ENCODE data around the gene CLDN16. TPM values are rescaled to one million over a fixed set of nuclear protein-coding genes. Genes with fewer than 3 reads are reported as not detected.
A peak's percentile ranks its signal among the peaks of the same experiment; 100 is the strongest.

Gene CLDN16
- total RNA-seq, 3 donors from 2014 or later: 0.29 TPM; not detected in 2

- H3K9me3 ChIP-seq: no peaks in the 10 kb centered on the region
- intact Hi-C loops (cut with DNase I; ENCODE audit: low total_unique reads): no loop called here
- no peak overlapping the region for H3K27ac ChIP-seq
- no peaks in the 10 kb centered on the region for H3K27me3 ChIP-seq
- H3K4me3 ChIP-seq: no peak overlapping the region
- peak in 1 of 2 donors; percentile 23 for DNase-seq (ENCODE audit: low spot score in 2 of 2)
- peak; percentile 62 to 66 (median 62) for TF ChIP-seq CTCF (IDR thresholded peaks at IDR 0.05)
- no peak for TF ChIP-seq POLR2A (IDR thresholded peaks at IDR 0.05)
- TF ChIP-seq POLR2AphosphoS5 (IDR thresholded peaks at IDR 0.05): peak in 1 of 3 donors; percentile 11
- H3K4me1 ChIP-seq: no peaks in the 10 kb centered on the region
- no peaks in the 10 kb centered on the region for H3K36me3 ChIP-seq
These were observed 36.8 kb downstream of the CLDN16 start for GRCh38 chr3:190424478-190425439.

- Histone ChIP-seq H3K36me3 (no peaks in the 10 kb centered on the region), H3K9me3 (no peaks in the 10 kb centered on the region), H3K4me3 (no peak overlapping the region), H3K27ac (no peak overlapping the region), H3K4me1 (no peaks in the 10 kb centered on the region), H3K27me3 (no peaks in the 10 kb centered on the region)
- no peak for DNase-seq (ENCODE audit: low spot score in 2 of 2)
- intact Hi-C loops (cut with DNase I; ENCODE audit: low total_unique reads): no loop called here
- TF ChIP-seq POLR2A (IDR thresholded peaks at IDR 0.05) (no peak), CTCF (IDR thresholded peaks at IDR 0.05) (no peak), POLR2AphosphoS5 (IDR thresholded peaks at IDR 0.05) (no peak)
These were observed 37.9 kb downstream of the CLDN16 start for GRCh38 chr3:190425833-190426232.

- intact Hi-C loops (cut with DNase I; ENCODE audit: low total_unique reads): no loop called here
These were observed 39.0 kb downstream of the CLDN16 start for GRCh38 chr3:190426806-190427507.

GRCh38 chr3:190429681-190430080, 41.7 kb downstream of the CLDN16 start:
- H3K4me1 ChIP-seq: no peaks in the 10 kb centered on the region
- H3K4me3 ChIP-seq: no peak overlapping the region
- no peaks in the 10 kb centered on the region for H3K27me3 ChIP-seq
- DNase-seq (ENCODE audit: low spot score in 2 of 2): no peak
- no peak overlapping the region for H3K27ac ChIP-seq
- no peaks in the 10 kb centered on the region for H3K9me3 ChIP-seq
- H3K36me3 ChIP-seq: no peaks in the 10 kb centered on the region
- no peak for TF ChIP-seq POLR2A (IDR thresholded peaks at IDR 0.05)
- TF ChIP-seq CTCF (IDR thresholded peaks at IDR 0.05): no peak
- no peak for TF ChIP-seq POLR2AphosphoS5 (IDR thresholded peaks at IDR 0.05)
- intact Hi-C loops (cut with DNase I; ENCODE audit: low total_unique reads): no loop called here

More at GRCh38 chr3:190426806-190427507, 39.0 kb downstream of the CLDN16 start:
- Histone ChIP-seq H3K4me1 (no peaks in the 10 kb centered on the region), H3K27me3 (no peaks in the 10 kb centered on the region), H3K27ac (no peak overlapping the region), H3K9me3 (no peaks in the 10 kb centered on the region), H3K4me3 (no peak overlapping the region), H3K36me3 (no peaks in the 10 kb centered on the region)
- DNase-seq (ENCODE audit: low spot score in 2 of 2): no peak
- TF ChIP-seq CTCF (IDR thresholded peaks at IDR 0.05) (no peak), POLR2A (IDR thresholded peaks at IDR 0.05) (no peak), POLR2AphosphoS5 (IDR thresholded peaks at IDR 0.05) (no peak)

- no peak for DNase-seq (ENCODE audit: low spot score in 2 of 2)
- intact Hi-C loops (cut with DNase I; ENCODE audit: low total_unique reads): no loop called here
- Histone ChIP-seq H3K27ac (no peak overlapping the region), H3K36me3 (no peaks in the 10 kb centered on the region), H3K4me3 (no peak overlapping the region), H3K4me1 (no peaks in the 10 kb centered on the region), H3K27me3 (no peaks in the 10 kb centered on the region), H3K9me3 (no peaks in the 10 kb centered on the region)
- no peak for TF ChIP-seq POLR2AphosphoS5 (IDR thresholded peaks at IDR 0.05)
These were observed 42.9 kb downstream of the CLDN16 start for GRCh38 chr3:190430906-190431305.

All from breast epithelium (tissue), 4 donors.